A673 (cell line): ENCODE results near the gene OSBPL6.

Experiments
- EZH2 ChIP-seq: fragments of 200-600 bp; sonication (generic); IDR thresholded peaks from 2 replicates; pipeline ENCODE4 v1.6.1; 2017; ENCODE audit warnings: borderline replicate concordance, low read depth, mild to moderate bottlenecking, mixed read lengths, antibody characterized with exemption, low read length; ENCODE audit not compliant: poor library complexity, severe bottlenecking
- TF ChIP-seq, protein P1 (sequence below): fragments of 300-800, 200-600 bp; sonication (generic); conservative IDR thresholded peaks from 2 replicates; pipeline ENCODE4 v1.5.1; 2017; ENCODE audit warnings: low read depth, mild to moderate bottlenecking, antibody characterized with exemption, low read length, moderate library complexity, mixed read lengths

DNA sequence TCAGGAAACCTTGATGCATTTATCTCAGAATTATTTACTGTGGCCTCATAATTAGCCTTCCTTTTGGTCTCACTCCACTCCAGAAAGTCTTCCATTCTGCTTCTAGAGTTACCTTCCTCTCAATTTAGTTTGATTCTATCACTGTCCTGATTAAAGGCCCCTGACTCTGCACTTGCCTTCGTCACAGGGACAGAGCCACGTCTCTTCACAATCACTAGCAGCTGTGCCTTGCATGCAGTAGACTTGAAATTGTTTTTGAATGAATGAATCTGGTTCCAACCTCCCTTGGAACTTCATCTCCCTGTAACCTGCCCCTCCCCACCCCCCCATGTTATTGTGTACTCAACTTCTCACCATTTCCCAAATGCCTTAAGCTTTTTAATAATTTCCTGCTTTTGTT is 52.4 kb downstream of the OSBPL6 start:
- no peak for TF ChIP-seq EZH2
- TF ChIP-seq, protein P1, sequence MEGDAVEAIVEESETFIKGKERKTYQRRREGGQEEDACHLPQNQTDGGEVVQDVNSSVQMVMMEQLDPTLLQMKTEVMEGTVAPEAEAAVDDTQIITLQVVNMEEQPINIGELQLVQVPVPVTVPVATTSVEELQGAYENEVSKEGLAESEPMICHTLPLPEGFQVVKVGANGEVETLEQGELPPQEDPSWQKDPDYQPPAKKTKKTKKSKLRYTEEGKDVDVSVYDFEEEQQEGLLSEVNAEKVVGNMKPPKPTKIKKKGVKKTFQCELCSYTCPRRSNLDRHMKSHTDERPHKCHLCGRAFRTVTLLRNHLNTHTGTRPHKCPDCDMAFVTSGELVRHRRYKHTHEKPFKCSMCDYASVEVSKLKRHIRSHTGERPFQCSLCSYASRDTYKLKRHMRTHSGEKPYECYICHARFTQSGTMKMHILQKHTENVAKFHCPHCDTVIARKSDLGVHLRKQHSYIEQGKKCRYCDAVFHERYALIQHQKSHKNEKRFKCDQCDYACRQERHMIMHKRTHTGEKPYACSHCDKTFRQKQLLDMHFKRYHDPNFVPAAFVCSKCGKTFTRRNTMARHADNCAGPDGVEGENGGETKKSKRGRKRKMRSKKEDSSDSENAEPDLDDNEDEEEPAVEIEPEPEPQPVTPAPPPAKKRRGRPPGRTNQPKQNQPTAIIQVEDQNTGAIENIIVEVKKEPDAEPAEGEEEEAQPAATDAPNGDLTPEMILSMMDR, result no peak
